Esophagus squamous epithelium (tissue), 5 donors: ENCODE measurements around the gene LGR4. TPM values are rescaled to one million over a fixed set of nuclear protein-coding genes. Genes with fewer than 3 reads are reported as not detected.

Experiments
- DNase-seq: peaks from one replicate; lab custom pipeline; 2025; lab: John Stamatoyannopoulos, UW
- H3K27ac ChIP-seq, 4 donors: fragments of 200-600 bp; sonication (generic); one replicate each; pipeline ENCODE4 v1.5.1; 2016 to 2019; ENCODE audit warnings: mild to moderate bottlenecking in 1 of 4
- H3K27me3 ChIP-seq, 4 donors: fragments of 200-600 bp; sonication (generic); 1 replicate in 3 of 4; 2 replicates in 1 of 4; pipeline versions ENCODE4 v1.5.1 to v1.6.0; 2017 to 2021; ENCODE audit warnings: antibody characterized with exemption in 1 of 4
- H3K36me3 ChIP-seq, 3 donors: fragments of 200-600 bp; sonication (generic); one replicate each; pipeline ENCODE4 v1.5.1; 2016 to 2019
- H3K4me1 ChIP-seq, 3 donors: fragments of 200-600 bp; sonication (generic); one replicate each; pipeline ENCODE4 v1.5.1; 2017 to 2019
- H3K4me3 ChIP-seq, 4 donors: fragments of 200-600 bp; sonication (generic); 1 replicate in 3 of 4; 2 replicates in 1 of 4; pipeline ENCODE4 v1.5.1; 2016 to 2019; ENCODE audit warnings: mild to moderate bottlenecking in 2 of 4, moderate library complexity in 1 of 4
- H3K9me3 ChIP-seq, 3 donors: fragments of 200-600 bp; sonication (generic); one replicate each; pipeline ENCODE4 v1.5.1; 2016 to 2019
- POLR2A ChIP-seq, 4 donors: fragments of 450-650 bp; IDR thresholded peaks; one replicate each; pipeline ENCODE4 v1.6.1; 2017; ENCODE audit warnings: antibody characterized with exemption in 4 of 4, mild to moderate bottlenecking in 4 of 4, moderate library complexity in 3 of 4
- WGBS, 2 donors: methylation state at CpG; one replicate each; pipeline ENCODE4 v1.1.5; 2018; 5-methylcytosine and 5-hydroxymethylcytosine counted together
- intact Hi-C: fragments of 100-400 bp; cut with DNase I; formaldehyde crosslinking; loops from one replicate; pipeline ENCODE4 v1.15.0; 2022
- total RNA-seq, 4 donors: library from RNA; depleted of rRNA; stranded (reverse); fragments of >200 nt; gene quantifications; one replicate each; pipeline ENCODE4 v1.1.0, GENCODE V29; 2016
- TF ChIP-seq, protein P1 (sequence below), 6 experiments: fragments of 450-650 bp in 4 of 6; fragments of 200-600 bp in 2 of 6; sonication (generic) in 2 of 6; IDR thresholded peaks; one replicate each; pipeline ENCODE4 v1.5.1; 2016 to 2019; ENCODE audit warnings: antibody characterized with exemption in 6 of 6, mild to moderate bottlenecking in 4 of 6, moderate library complexity in 4 of 6
- donor health status: DM: yes; HTN: yes; CAD: no.

LGR4 gene
- total RNA-seq, 4 donors from 2014 or later, result 22.3 to 45.6 (median 35.1) TPM

DNA sequence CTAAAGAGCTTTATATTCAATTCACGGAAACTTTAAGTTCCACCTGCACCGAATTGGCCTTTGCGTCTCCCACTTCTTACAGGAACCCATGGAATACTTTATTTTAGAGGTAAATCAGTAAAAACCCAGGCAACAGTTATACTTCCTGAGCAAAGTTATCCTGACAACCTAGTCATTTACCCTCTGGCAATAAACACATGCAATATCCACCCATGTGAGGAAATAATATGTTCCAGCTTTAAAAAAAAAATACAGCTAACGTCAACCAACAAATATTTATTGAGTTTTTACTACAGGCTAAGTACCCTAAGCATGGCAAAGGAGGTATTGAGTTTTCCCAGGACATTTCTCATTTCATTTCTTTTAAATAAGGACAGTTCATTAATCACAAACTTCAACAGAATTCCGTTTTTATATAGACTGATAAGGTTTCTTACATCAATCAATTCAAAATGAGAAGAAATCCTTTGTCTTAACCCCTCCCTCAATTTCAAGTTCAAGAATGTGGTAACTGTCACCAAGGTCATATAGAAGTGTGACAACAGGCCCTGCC, 71.2 kb downstream of the LGR4 start:
- H3K9me3 ChIP-seq, result no peaks in the 10 kb centered on the region
- H3K4me1 ChIP-seq, result peaks cover 0 to 50% (median 2%) of the 10 kb centered on the region in 3 donors
- intact Hi-C loops, result no loop called here
- 77 to 82% methylated on average over 5 of the region's 5 CpGs for WGBS, 2 donors
- H3K27me3 ChIP-seq, result no peaks in the 10 kb centered on the region
- no peak overlapping the region for H3K27ac ChIP-seq
- H3K36me3 ChIP-seq, result peaks cover 0 to 7% (median 0%) of the 10 kb centered on the region in 3 donors
- DNase-seq, result no peak
- no peak overlapping the region for H3K4me3 ChIP-seq
- TF ChIP-seq POLR2A (IDR thresholded peaks at IDR 0.05), result no peak
- TF ChIP-seq, protein P1, sequence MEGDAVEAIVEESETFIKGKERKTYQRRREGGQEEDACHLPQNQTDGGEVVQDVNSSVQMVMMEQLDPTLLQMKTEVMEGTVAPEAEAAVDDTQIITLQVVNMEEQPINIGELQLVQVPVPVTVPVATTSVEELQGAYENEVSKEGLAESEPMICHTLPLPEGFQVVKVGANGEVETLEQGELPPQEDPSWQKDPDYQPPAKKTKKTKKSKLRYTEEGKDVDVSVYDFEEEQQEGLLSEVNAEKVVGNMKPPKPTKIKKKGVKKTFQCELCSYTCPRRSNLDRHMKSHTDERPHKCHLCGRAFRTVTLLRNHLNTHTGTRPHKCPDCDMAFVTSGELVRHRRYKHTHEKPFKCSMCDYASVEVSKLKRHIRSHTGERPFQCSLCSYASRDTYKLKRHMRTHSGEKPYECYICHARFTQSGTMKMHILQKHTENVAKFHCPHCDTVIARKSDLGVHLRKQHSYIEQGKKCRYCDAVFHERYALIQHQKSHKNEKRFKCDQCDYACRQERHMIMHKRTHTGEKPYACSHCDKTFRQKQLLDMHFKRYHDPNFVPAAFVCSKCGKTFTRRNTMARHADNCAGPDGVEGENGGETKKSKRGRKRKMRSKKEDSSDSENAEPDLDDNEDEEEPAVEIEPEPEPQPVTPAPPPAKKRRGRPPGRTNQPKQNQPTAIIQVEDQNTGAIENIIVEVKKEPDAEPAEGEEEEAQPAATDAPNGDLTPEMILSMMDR (IDR thresholded peaks at IDR 0.05), result no peak

- DNase-seq, result no peak
- WGBS, 2 donors, result 72 to 89% methylated on average over 3 of the region's 3 CpGs
- Histone ChIP-seq H3K27me3 (no peaks in the 10 kb centered on the region), H3K27ac (no peak overlapping the region), H3K36me3 (peaks cover 0 to 7% (median 0%) of the 10 kb centered on the region in 3 donors), H3K4me3 (no peak overlapping the region), H3K9me3 (no peaks in the 10 kb centered on the region), H3K4me1 (peaks cover 5 to 63% (median 16%) of the 10 kb centered on the region in 3 donors)
- intact Hi-C loops, result no loop called here
- TF ChIP-seq POLR2A (IDR thresholded peaks at IDR 0.05), result no peak
- TF ChIP-seq, protein P1 (IDR thresholded peaks at IDR 0.05), result no peak
Measured at GRCh38 chr11:27398400-27398770, 74.2 kb downstream of the LGR4 start.

DNA sequence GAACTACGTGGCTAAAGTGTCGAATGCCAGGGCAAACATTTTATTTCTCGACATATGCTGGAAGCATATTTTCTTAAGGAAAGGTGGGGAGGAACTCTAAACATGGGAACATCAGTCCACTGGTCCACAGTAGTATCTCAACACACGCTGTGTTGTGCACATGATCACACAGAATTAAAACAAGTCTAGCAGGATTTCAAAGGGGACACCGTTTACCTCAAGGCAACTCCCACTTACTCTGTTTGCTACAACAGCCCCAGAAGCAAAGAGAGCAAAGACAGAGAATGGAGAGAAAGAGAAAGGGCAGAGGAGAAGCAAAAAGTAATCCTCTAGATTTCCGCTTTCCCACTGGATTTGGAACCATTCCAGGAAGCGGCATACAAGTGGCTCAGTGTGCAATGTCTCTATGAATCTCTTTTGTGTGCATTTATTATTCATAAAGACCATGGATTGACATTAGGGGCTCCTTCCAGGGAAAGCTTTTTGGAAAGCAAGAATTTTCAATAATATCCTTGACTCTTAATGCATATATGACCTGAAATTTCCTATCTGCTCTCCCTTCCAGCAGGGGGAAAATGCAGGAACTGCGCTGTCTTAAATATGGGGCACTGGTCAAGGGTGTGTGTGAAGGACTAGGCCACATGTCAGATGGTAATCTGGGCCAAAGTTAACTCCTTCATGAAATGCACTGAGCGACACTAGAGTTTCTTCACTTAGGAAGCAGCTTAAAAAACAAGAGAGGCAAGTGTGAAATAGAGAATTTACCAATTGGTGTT, 74.8 kb downstream of the LGR4 start:
- intact Hi-C loops, result no loop called here
- Histone ChIP-seq H3K4me1 (peaks cover 5 to 68% (median 21%) of the 10 kb centered on the region in 3 donors), H3K4me3 (no peak overlapping the region), H3K27me3 (no peaks in the 10 kb centered on the region), H3K36me3 (peaks cover 0 to 3% (median 0%) of the 10 kb centered on the region in 3 donors), H3K9me3 (no peaks in the 10 kb centered on the region), H3K27ac (no peak overlapping the region)
- DNase-seq, result no peak
- WGBS, 2 donors, result 55 to 65% methylated on average over 9 of the region's 9 CpGs
- TF ChIP-seq POLR2A (IDR thresholded peaks at IDR 0.05), result no peak

- no peak for DNase-seq
- intact Hi-C loops, result no loop called here
- Histone ChIP-seq H3K4me3 (no peak overlapping the region), H3K27me3 (no peaks in the 10 kb centered on the region), H3K27ac (peak overlapping the region in 3 of 4 donors; percentile 1 to 63 (median 53)), H3K9me3 (no peaks in the 10 kb centered on the region), H3K36me3 (no peaks in the 10 kb centered on the region), H3K4me1 (peaks cover 5 to 74% (median 28%) of the 10 kb centered on the region in 3 donors)
- TF ChIP-seq POLR2A (IDR thresholded peaks at IDR 0.05), result no peak
- TF ChIP-seq, protein P1 (IDR thresholded peaks at IDR 0.05), result no peak
- WGBS, 2 donors, result 73 to 76% methylated on average over 3 of the region's 3 CpGs
Measured at GRCh38 chr11:27396259-27396839, 76.2 kb downstream of the LGR4 start.

GRCh38 chr11:27395556-27396258, 76.9 kb downstream of the LGR4 start:
- WGBS, 2 donors, result 39 to 50% methylated on average over 7 of the region's 7 CpGs
- TF ChIP-seq, protein P1 (IDR thresholded peaks at IDR 0.05), result no peak
- no peak for TF ChIP-seq POLR2A (IDR thresholded peaks at IDR 0.05)
- intact Hi-C loops, result no loop called here
- no peak for DNase-seq
- H3K4me3 ChIP-seq, result no peak overlapping the region
- H3K27me3 ChIP-seq, result no peaks in the 10 kb centered on the region
- H3K36me3 ChIP-seq, result no peaks in the 10 kb centered on the region
- peaks cover 5 to 81% (median 28%) of the 10 kb centered on the region in 3 donors for H3K4me1 ChIP-seq
- H3K9me3 ChIP-seq, result no peaks in the 10 kb centered on the region
- peak overlapping the region in 3 of 4 donors; percentile 1 to 63 (median 53) for H3K27ac ChIP-seq
